GM23338 (cell line): ENCODE data around the gene SMARCC2.

ENCODE experiments used
- CREB1 ChIP-seq: fragments of 250-450 bp; sonication (Bioruptor Pico); IDR thresholded peaks from 2 replicates; pipeline ENCODE4 v1.5.0; 2020; ENCODE audit warnings: low read depth, mild to moderate bottlenecking, moderate library complexity
- EZH2 ChIP-seq: fragments of 200-600 bp; sonication (generic); IDR thresholded peaks from one replicate; pipeline ENCODE4 v1.8.0; 2017; ENCODE audit warnings: antibody characterized with exemption, mild to moderate bottlenecking, low read depth; ENCODE audit not compliant: unreplicated experiment
- EZH2phosphoT487 ChIP-seq: fragments of 200-600 bp; sonication (generic); IDR thresholded peaks from one replicate; pipeline ENCODE4 v1.8.1; 2018; ENCODE audit warnings: antibody characterized with exemption; ENCODE audit not compliant: unreplicated experiment
- POLR2AphosphoS5 ChIP-seq: IDR thresholded peaks from 2 replicates; pipeline ENCODE4 v1.6.1; 2016; ENCODE audit warnings: antibody characterized with exemption, low read depth
- ZNF331 ChIP-seq: fragments of 250-450 bp; sonication (Bioruptor Pico); IDR thresholded peaks from 2 replicates; pipeline ENCODE4 v1.5.0; 2020; ENCODE audit warnings: low read depth, mild to moderate bottlenecking, moderate library complexity
- TF ChIP-seq, protein P1 (sequence below), 2 experiments: fragments of 200-600 bp in 1 of 2; sonication (generic) in 1 of 2; conservative IDR thresholded peaks; 2 replicates each; pipeline versions ENCODE4 v1.5.1 to v1.6.1; 2016 to 2017; ENCODE audit warnings: antibody characterized with exemption in 2 of 2, low read depth in 2 of 2, mild to moderate bottlenecking in 2 of 2, moderate library complexity in 1 of 2
- TF ChIP-seq, protein P2 (sequence below): IDR thresholded peaks from one replicate; pipeline ENCODE4 v1.6.1; 2018; ENCODE audit warnings: antibody characterized with exemption; ENCODE audit not compliant: unreplicated experiment

GRCh38 chr12:56202838-56203237, 13.6 kb upstream of the SMARCC2 start:
- TF ChIP-seq, protein P1, sequence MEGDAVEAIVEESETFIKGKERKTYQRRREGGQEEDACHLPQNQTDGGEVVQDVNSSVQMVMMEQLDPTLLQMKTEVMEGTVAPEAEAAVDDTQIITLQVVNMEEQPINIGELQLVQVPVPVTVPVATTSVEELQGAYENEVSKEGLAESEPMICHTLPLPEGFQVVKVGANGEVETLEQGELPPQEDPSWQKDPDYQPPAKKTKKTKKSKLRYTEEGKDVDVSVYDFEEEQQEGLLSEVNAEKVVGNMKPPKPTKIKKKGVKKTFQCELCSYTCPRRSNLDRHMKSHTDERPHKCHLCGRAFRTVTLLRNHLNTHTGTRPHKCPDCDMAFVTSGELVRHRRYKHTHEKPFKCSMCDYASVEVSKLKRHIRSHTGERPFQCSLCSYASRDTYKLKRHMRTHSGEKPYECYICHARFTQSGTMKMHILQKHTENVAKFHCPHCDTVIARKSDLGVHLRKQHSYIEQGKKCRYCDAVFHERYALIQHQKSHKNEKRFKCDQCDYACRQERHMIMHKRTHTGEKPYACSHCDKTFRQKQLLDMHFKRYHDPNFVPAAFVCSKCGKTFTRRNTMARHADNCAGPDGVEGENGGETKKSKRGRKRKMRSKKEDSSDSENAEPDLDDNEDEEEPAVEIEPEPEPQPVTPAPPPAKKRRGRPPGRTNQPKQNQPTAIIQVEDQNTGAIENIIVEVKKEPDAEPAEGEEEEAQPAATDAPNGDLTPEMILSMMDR (conservative IDR thresholded peaks at IDR 0.05; ENCODE audit: low read depth in 2 of 2): no peak
- TF ChIP-seq POLR2AphosphoS5 (0 out of 2 replicates have a peak, but pooled peaks have one; percentile 14), EZH2phosphoT487 (no peak), EZH2 (no peak), CREB1 (CRISPR knock-in tag) (no peak), ZNF331 (no peak)
- TF ChIP-seq, protein P2, sequence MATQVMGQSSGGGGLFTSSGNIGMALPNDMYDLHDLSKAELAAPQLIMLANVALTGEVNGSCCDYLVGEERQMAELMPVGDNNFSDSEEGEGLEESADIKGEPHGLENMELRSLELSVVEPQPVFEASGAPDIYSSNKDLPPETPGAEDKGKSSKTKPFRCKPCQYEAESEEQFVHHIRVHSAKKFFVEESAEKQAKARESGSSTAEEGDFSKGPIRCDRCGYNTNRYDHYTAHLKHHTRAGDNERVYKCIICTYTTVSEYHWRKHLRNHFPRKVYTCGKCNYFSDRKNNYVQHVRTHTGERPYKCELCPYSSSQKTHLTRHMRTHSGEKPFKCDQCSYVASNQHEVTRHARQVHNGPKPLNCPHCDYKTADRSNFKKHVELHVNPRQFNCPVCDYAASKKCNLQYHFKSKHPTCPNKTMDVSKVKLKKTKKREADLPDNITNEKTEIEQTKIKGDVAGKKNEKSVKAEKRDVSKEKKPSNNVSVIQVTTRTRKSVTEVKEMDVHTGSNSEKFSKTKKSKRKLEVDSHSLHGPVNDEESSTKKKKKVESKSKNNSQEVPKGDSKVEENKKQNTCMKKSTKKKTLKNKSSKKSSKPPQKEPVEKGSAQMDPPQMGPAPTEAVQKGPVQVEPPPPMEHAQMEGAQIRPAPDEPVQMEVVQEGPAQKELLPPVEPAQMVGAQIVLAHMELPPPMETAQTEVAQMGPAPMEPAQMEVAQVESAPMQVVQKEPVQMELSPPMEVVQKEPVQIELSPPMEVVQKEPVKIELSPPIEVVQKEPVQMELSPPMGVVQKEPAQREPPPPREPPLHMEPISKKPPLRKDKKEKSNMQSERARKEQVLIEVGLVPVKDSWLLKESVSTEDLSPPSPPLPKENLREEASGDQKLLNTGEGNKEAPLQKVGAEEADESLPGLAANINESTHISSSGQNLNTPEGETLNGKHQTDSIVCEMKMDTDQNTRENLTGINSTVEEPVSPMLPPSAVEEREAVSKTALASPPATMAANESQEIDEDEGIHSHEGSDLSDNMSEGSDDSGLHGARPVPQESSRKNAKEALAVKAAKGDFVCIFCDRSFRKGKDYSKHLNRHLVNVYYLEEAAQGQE: no peak
